Measurements from ENCODE around the gene TPRN.

- TF ChIP-seq CTCF (IDR thresholded peaks at IDR 0.05; ENCODE audit: insufficient read depth, low read depth, low read length) (no peak), EZH2 (IDR thresholded peaks at IDR 0.05; ENCODE audit: insufficient read depth, low read length) (no peak)
These were observed 4.2 kb upstream of the TPRN start for GRCh38 chr9:137204731-137205125.
